ENCODE results near the gene GRAMD1B. TPM values are rescaled to one million over a fixed set of nuclear protein-coding genes. Genes with fewer than 3 reads are reported as not detected.

Gene GRAMD1B
- total RNA-seq, 3 donors from 2014 or later: 2.0 to 10.2 (median 8.2) TPM

- Histone ChIP-seq H3K4me1 (no peaks in the 10 kb centered on the region), H3K9me3 (no peaks in the 10 kb centered on the region), H3K27me3 (no peaks in the 10 kb centered on the region), H3K4me3 (no peak overlapping the region), H3K27ac (no peak overlapping the region), H3K36me3 (no peaks in the 10 kb centered on the region)
- no peak for TF ChIP-seq POLR2A (IDR thresholded peaks at IDR 0.05)
- intact Hi-C loops (cut with DNase I; ENCODE audit: low total_unique reads): no loop called here
- no peak for DNase-seq (ENCODE audit: low spot score in 2 of 2)
Observed at GRCh38 chr11:123434911-123435310, 4.8 kb downstream of the GRAMD1B start.

GRCh38 chr11:123437236-123437979 is 7.3 kb downstream of the GRAMD1B start:
- intact Hi-C loops (cut with DNase I; ENCODE audit: low total_unique reads): no loop called here
- Histone ChIP-seq H3K27ac (no peak overlapping the region), H3K4me3 (no peak overlapping the region), H3K4me1 (no peaks in the 10 kb centered on the region), H3K36me3 (no peaks in the 10 kb centered on the region), H3K9me3 (no peaks in the 10 kb centered on the region), H3K27me3 (no peaks in the 10 kb centered on the region)
- TF ChIP-seq POLR2A (IDR thresholded peaks at IDR 0.05): no peak
- no peak for DNase-seq (ENCODE audit: low spot score in 2 of 2)

GRCh38 chr11:123438131-123438627 is 8.1 kb downstream of the GRAMD1B start:
- DNase-seq (ENCODE audit: low spot score in 2 of 2): no peak
- Histone ChIP-seq H3K27ac (no peak overlapping the region), H3K27me3 (no peaks in the 10 kb centered on the region), H3K4me1 (no peaks in the 10 kb centered on the region), H3K36me3 (no peaks in the 10 kb centered on the region), H3K9me3 (no peaks in the 10 kb centered on the region), H3K4me3 (no peak overlapping the region)
- intact Hi-C loops (cut with DNase I; ENCODE audit: low total_unique reads): no loop called here
- TF ChIP-seq POLR2AphosphoS5 (IDR thresholded peaks at IDR 0.05) (no peak), CTCF (IDR thresholded peaks at IDR 0.05) (no peak), POLR2A (IDR thresholded peaks at IDR 0.05) (no peak)

GRCh38 chr11:123439616-123440015 is 9.5 kb downstream of the GRAMD1B start:
- intact Hi-C loops (cut with DNase I; ENCODE audit: low total_unique reads): no loop called here
- no peak for DNase-seq (ENCODE audit: low spot score in 2 of 2)
- H3K27me3 ChIP-seq: no peaks in the 10 kb centered on the region
- no peaks in the 10 kb centered on the region for H3K4me1 ChIP-seq
- H3K4me3 ChIP-seq: no peak overlapping the region
- no peak for TF ChIP-seq POLR2A (IDR thresholded peaks at IDR 0.05)
- no peak for TF ChIP-seq POLR2AphosphoS5 (IDR thresholded peaks at IDR 0.05)
- TF ChIP-seq CTCF (IDR thresholded peaks at IDR 0.05): no peak
- H3K27ac ChIP-seq: no peak overlapping the region
- no peaks in the 10 kb centered on the region for H3K36me3 ChIP-seq
- no peaks in the 10 kb centered on the region for H3K9me3 ChIP-seq

- H3K4me3 ChIP-seq: no peak overlapping the region
Observed at GRCh38 chr11:123441161-123441560, 11.1 kb downstream of the GRAMD1B start.

More at GRCh38 chr11:123441161-123441560, 11.1 kb downstream of the GRAMD1B start:
- H3K36me3 ChIP-seq: no peaks in the 10 kb centered on the region
- H3K27ac ChIP-seq: no peak overlapping the region
- H3K27me3 ChIP-seq: no peaks in the 10 kb centered on the region
- TF ChIP-seq POLR2A (IDR thresholded peaks at IDR 0.05) (no peak), POLR2AphosphoS5 (IDR thresholded peaks at IDR 0.05) (no peak), CTCF (IDR thresholded peaks at IDR 0.05) (no peak)
- H3K4me1 ChIP-seq: no peaks in the 10 kb centered on the region
- no peaks in the 10 kb centered on the region for H3K9me3 ChIP-seq
- intact Hi-C loops (cut with DNase I; ENCODE audit: low total_unique reads): no loop called here
- no peak for DNase-seq (ENCODE audit: low spot score in 2 of 2)

All from breast epithelium (tissue), 4 donors.